Body of pancreas (tissue), 4 donors: Measurements from ENCODE around the gene CYP2A7.

ENCODE experiments used
- CTCF ChIP-seq, 7 experiments: fragments of 450-650 bp in 4 of 7; fragments of 200-600 bp in 3 of 7; sonication (generic) in 3 of 7; IDR thresholded peaks; one replicate each; pipeline ENCODE4 v1.5.1; 2016 to 2019; ENCODE audit warnings: antibody characterized with exemption in 7 of 7
- POLR2A ChIP-seq, 3 donors: fragments of 450-650 bp; IDR thresholded peaks; one replicate each; pipeline ENCODE4 v1.6.1; 2016; ENCODE audit warnings: antibody characterized with exemption in 3 of 3, mild to moderate bottlenecking in 2 of 3

DNA sequence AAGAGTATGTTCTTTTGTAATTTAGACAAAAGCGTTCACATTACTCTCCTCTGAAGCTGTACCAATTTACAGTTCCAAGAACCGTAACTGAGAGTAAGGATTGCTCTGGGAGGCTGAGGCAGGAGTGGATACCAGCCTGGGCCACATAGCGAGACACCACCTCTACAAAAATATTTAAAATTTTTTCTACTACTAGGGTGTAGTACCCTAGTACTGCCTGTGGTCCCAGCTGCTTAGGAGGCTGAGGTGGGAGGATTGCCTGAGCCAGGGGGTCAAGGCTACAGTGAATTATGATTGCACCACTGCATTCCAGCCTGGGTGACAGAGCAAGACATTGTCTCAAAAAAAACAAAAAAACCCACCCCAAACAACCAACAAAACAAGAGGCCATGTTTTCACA is 19.7 kb downstream of the CYP2A7 start:
- no peak for TF ChIP-seq CTCF (IDR thresholded peaks at IDR 0.05)
- TF ChIP-seq POLR2A (IDR thresholded peaks at IDR 0.05) = no peak
